ENCODE measurements around the gene KCNQ5. TPM values are rescaled to one million over a fixed set of nuclear protein-coding genes. Genes with fewer than 3 reads are reported as not detected.

The KCNQ5 gene
- total and polyA plus RNA-seq, 2 of the 8 experiments (the other 6 are each of a cell fraction or from before 2014, with no cell fraction given): 0.83 to 1.2 TPM

GRCh38 chr6:73233048-73233447 is 611.2 kb downstream of the KCNQ5 start (continued):
- TF ChIP-seq, protein P1, sequence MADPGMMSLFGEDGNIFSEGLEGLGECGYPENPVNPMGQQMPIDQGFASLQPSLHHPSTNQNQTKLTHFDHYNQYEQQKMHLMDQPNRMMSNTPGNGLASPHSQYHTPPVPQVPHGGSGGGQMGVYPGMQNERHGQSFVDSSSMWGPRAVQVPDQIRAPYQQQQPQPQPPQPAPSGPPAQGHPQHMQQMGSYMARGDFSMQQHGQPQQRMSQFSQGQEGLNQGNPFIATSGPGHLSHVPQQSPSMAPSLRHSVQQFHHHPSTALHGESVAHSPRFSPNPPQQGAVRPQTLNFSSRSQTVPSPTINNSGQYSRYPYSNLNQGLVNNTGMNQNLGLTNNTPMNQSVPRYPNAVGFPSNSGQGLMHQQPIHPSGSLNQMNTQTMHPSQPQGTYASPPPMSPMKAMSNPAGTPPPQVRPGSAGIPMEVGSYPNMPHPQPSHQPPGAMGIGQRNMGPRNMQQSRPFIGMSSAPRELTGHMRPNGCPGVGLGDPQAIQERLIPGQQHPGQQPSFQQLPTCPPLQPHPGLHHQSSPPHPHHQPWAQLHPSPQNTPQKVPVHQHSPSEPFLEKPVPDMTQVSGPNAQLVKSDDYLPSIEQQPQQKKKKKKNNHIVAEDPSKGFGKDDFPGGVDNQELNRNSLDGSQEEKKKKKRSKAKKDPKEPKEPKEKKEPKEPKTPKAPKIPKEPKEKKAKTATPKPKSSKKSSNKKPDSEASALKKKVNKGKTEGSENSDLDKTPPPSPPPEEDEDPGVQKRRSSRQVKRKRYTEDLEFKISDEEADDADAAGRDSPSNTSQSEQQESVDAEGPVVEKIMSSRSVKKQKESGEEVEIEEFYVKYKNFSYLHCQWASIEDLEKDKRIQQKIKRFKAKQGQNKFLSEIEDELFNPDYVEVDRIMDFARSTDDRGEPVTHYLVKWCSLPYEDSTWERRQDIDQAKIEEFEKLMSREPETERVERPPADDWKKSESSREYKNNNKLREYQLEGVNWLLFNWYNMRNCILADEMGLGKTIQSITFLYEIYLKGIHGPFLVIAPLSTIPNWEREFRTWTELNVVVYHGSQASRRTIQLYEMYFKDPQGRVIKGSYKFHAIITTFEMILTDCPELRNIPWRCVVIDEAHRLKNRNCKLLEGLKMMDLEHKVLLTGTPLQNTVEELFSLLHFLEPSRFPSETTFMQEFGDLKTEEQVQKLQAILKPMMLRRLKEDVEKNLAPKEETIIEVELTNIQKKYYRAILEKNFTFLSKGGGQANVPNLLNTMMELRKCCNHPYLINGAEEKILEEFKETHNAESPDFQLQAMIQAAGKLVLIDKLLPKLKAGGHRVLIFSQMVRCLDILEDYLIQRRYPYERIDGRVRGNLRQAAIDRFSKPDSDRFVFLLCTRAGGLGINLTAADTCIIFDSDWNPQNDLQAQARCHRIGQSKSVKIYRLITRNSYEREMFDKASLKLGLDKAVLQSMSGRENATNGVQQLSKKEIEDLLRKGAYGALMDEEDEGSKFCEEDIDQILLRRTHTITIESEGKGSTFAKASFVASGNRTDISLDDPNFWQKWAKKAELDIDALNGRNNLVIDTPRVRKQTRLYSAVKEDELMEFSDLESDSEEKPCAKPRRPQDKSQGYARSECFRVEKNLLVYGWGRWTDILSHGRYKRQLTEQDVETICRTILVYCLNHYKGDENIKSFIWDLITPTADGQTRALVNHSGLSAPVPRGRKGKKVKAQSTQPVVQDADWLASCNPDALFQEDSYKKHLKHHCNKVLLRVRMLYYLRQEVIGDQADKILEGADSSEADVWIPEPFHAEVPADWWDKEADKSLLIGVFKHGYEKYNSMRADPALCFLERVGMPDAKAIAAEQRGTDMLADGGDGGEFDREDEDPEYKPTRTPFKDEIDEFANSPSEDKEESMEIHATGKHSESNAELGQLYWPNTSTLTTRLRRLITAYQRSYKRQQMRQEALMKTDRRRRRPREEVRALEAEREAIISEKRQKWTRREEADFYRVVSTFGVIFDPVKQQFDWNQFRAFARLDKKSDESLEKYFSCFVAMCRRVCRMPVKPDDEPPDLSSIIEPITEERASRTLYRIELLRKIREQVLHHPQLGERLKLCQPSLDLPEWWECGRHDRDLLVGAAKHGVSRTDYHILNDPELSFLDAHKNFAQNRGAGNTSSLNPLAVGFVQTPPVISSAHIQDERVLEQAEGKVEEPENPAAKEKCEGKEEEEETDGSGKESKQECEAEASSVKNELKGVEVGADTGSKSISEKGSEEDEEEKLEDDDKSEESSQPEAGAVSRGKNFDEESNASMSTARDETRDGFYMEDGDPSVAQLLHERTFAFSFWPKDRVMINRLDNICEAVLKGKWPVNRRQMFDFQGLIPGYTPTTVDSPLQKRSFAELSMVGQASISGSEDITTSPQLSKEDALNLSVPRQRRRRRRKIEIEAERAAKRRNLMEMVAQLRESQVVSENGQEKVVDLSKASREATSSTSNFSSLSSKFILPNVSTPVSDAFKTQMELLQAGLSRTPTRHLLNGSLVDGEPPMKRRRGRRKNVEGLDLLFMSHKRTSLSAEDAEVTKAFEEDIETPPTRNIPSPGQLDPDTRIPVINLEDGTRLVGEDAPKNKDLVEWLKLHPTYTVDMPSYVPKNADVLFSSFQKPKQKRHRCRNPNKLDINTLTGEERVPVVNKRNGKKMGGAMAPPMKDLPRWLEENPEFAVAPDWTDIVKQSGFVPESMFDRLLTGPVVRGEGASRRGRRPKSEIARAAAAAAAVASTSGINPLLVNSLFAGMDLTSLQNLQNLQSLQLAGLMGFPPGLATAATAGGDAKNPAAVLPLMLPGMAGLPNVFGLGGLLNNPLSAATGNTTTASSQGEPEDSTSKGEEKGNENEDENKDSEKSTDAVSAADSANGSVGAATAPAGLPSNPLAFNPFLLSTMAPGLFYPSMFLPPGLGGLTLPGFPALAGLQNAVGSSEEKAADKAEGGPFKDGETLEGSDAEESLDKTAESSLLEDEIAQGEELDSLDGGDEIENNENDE (IDR thresholded peaks at IDR 0.05; ENCODE audit: insufficient replicate concordance, low read length): no peak
- TF ChIP-seq SIX5 (IDR thresholded peaks at IDR 0.05; ENCODE audit: low read depth, low read length): no peak
- TF ChIP-seq SP2 (IDR thresholded peaks at IDR 0.05; ENCODE audit: low read length): no peak
- no peak for TF ChIP-seq KDM4A (IDR thresholded peaks at IDR 0.05; ENCODE audit: low read depth, low read length, severe bottlenecking)
- TF ChIP-seq RAD21 (IDR thresholded peaks at IDR 0.05 in 1 of 2, conservative IDR thresholded peaks at IDR 0.05 in 1 of 2; ENCODE audit: low read depth in 2 of 2, low read length in 2 of 2): no peak
- TF ChIP-seq HDAC2 (IDR thresholded peaks at IDR 0.05; ENCODE audit: borderline replicate concordance in 1 of 2, low read depth in 2 of 2, low read length in 2 of 2): no peak
- TF ChIP-seq RBBP5 (IDR thresholded peaks at IDR 0.05; ENCODE audit: borderline replicate concordance, low read depth, low read length): no peak
- TF ChIP-seq CBX5 (IDR thresholded peaks at IDR 0.05; ENCODE audit: low read depth, low read length): no peak
- TF ChIP-seq MAX (IDR thresholded peaks at IDR 0.05): no peak

Measured in H1 (cell line).